Activated naive CD4-positive, alpha-beta T cell treated with anti-CD3 and anti-CD28 coated beads, Interleukin-2, amount 50 U/mL, for 24 hours (primary cell): ENCODE results near the gene MYO1A.

Source experiments
- H3K27ac Mint-ChIP-seq: one replicate; pipeline ENCODE4 v1.8.0; 2021; ENCODE audit warnings: mild to moderate bottlenecking, mixed read lengths
- H3K27me3 Mint-ChIP-seq: one replicate; pipeline ENCODE4 v1.8.0; 2021; ENCODE audit warnings: mixed read lengths
- H3K36me3 Mint-ChIP-seq: one replicate; pipeline ENCODE4 v1.8.0; 2021; ENCODE audit warnings: mixed read lengths
- H3K4me1 Mint-ChIP-seq: one replicate; pipeline ENCODE4 v1.8.0; 2021; ENCODE audit warnings: mixed read lengths
- H3K4me3 Mint-ChIP-seq: one replicate; pipeline ENCODE4 v1.8.0; 2021; ENCODE audit warnings: mild to moderate bottlenecking, mixed read lengths
- H3K9me3 Mint-ChIP-seq: one replicate; pipeline ENCODE4 v1.8.0; 2021; ENCODE audit warnings: mixed read lengths

Gene MYO1A

DNA sequence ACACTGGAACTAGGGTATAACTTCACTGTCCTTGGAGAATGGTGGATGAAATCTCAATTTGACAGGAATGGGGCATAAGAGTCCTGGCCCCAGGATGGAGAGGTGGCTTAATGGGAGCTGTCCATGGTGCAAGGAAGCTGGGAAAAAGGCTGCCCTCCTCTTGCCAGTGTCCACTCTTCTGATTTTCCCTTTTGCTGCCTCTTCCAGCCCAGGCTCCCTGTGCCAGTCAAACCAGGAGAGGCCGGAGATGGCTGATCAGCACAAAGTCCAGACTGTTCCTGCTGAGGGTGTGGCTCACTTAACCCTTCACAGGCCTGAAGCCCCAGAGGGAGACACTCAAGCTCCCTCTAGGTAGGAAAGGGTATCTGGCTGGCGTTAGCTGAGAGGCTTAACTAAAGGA lies at the start of gene MYO1A:
Gene MYO1A (minus strand): TSS at position 240 of the 400 bp plus-strand sequence. CDS start 1,806 bp downstream, outside the sequence.
- no peak within 1 kb of the TSS for H3K4me3 Mint-ChIP-seq
- no peak within 1 kb of the TSS for H3K27ac Mint-ChIP-seq
- peaks cover 28% of the 10 kb centered on the region for H3K4me1 Mint-ChIP-seq
- H3K9me3 Mint-ChIP-seq, result no peaks in the 10 kb centered on the region
- H3K36me3 Mint-ChIP-seq, result no peaks in the 10 kb centered on the region
- no peaks in the 10 kb centered on the region for H3K27me3 Mint-ChIP-seq

DNA sequence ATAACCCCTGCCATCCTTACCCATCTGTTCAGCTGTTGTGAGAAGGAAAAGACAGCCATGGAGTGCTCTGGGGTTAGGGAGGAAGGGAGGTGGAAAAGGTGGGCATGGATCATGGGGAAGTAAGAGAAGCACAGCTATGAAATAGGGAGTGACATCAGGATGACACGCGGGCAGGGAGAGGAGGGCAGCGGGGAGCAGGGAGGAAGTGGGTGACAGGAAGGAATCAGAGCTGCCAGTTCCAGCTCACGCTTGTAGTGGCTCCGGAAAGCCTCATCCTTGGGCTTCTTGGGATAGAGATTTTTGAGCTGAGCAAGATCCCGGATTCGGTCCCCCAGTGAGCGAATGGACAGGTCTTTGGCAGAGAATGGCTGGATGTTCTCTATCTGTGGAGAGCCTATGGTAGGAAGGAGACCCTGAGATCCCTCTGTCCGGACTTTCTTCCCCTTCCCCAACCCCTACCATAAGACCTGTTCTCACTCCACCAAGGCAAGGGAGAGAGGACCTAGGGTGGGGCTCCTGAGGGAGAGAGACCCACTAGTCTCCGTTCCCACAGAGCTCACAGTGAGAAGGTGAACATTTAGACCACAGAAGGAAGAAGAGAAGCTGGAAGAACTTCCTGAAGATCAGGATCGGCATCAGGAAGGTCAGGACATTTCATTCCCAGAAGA lies 49.3 kb upstream of the MYO1A start:
- peak overlapping the region; percentile 93 for H3K27ac Mint-ChIP-seq
- H3K4me1 Mint-ChIP-seq, result peaks cover 64% of the 10 kb centered on the region
- no peak overlapping the region for H3K4me3 Mint-ChIP-seq
- H3K36me3 Mint-ChIP-seq, result peaks cover 16% of the 10 kb centered on the region
- no peaks in the 10 kb centered on the region for H3K9me3 Mint-ChIP-seq
- no peaks in the 10 kb centered on the region for H3K27me3 Mint-ChIP-seq

DNA sequence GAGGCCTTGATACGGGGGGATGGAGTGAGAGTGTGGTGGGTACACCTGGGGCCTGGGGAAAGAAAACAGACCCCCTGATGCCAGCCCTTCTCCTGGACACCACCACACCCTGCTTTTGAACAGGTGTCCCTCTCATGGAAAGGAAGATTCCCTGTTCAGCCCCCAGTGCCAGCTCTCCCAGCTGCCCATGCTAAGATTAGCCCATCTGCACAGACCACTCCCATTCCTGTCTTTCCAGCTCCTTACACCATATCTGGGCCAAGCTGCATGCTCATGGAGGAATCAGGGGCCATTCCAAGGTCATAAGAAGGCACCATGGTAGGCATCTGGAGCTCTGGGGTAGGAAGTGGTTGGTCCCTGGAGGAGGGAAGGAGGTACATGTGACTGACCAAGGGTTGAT lies 48.6 kb upstream of the MYO1A start:
- H3K9me3 Mint-ChIP-seq, result no peaks in the 10 kb centered on the region
- no peak overlapping the region for H3K4me3 Mint-ChIP-seq
- peak overlapping the region; percentile 26 for H3K27ac Mint-ChIP-seq
- peaks cover 62% of the 10 kb centered on the region for H3K4me1 Mint-ChIP-seq
- no peaks in the 10 kb centered on the region for H3K27me3 Mint-ChIP-seq
- peaks cover 16% of the 10 kb centered on the region for H3K36me3 Mint-ChIP-seq

DNA sequence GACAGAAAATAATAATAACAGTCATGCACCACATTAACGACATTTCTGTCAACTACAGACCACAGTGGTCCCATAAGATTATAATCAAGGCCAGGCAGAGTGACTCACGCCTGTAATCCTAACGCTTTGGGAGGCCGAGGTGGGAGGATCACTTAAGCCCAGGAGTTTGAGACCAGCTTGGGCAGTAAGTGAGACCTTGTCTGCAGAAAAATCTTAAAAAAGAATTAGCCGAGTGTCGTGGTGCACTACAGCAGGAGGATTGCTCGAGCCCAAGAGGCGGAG lies 47.6 kb upstream of the MYO1A start:
- Mint-ChIP-seq H3K27ac (no peak overlapping the region), H3K36me3 (peaks cover 16% of the 10 kb centered on the region), H3K4me3 (no peak overlapping the region), H3K4me1 (peaks cover 69% of the 10 kb centered on the region), H3K9me3 (no peaks in the 10 kb centered on the region), H3K27me3 (no peaks in the 10 kb centered on the region)

DNA sequence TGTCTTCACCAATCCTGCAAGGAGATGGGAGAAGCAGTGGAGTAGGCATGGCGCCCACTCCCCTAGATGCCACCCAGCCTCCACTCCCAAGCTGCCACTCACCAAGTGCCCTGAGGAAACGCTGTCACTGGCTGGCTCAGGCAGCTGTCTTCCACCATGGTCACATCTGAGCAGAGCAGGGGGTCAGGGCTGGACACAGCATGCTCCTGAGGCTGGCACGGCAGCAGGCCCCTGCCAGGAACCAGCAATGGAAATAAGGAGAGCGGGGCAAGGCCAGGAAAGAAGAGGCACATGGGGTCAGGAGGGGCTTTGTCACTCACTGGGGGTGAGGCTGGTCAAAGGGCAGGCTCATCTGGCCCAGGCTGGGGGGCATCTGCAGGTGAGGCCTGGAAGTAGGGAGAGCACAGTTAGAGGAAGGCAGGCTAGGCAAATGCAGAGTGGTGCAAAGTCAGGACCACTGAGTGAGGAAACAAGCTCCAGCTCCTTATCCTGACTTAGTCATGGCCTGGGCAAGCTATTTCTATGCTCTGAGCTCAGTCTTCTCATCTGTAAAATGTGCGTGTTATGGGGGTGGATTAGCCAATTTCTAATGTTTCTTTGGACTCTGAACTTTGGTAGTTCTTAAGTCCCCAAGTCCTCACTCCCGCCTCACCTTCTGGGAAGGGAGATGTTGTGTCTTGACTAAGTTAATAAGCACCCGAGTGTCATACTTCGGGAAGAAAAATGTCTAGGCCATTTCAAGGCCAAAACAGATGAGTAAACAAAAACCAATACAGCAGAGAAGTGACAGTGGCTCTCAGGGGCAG lies 47.0 kb upstream of the MYO1A start:
- Mint-ChIP-seq H3K9me3 (no peaks in the 10 kb centered on the region), H3K27ac (peak overlapping the region; percentile 30), H3K27me3 (no peaks in the 10 kb centered on the region), H3K36me3 (peaks cover 17% of the 10 kb centered on the region), H3K4me3 (no peak overlapping the region), H3K4me1 (peaks cover 69% of the 10 kb centered on the region)

DNA sequence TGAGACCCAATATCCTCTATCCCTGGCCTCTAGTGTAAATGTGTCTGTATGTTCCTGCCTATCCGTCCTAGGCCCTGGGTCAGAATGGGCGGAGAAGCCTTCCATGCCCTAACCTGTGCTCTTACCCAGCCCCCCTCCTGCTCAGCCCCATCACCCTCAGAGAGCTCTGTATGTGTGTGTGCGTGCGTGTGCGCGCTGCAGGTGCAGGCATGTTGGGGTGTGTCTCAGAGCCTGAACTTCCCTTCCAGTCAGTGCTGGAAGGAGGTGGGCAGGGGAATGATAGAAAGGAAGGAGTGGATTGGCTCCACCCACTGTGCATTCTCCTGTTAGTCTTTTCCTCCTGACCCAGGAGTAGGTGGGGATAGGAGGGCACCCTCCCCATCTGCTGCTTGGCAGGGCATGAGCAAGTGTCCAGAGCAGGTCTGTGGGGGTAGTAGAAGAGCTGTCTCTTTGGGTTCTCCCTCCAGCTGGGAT lies 46.2 kb upstream of the MYO1A start:
- Mint-ChIP-seq H3K4me1 (peaks cover 72% of the 10 kb centered on the region), H3K4me3 (no peak overlapping the region), H3K27ac (peak overlapping the region; percentile 63), H3K27me3 (no peaks in the 10 kb centered on the region), H3K9me3 (no peaks in the 10 kb centered on the region), H3K36me3 (peaks cover 17% of the 10 kb centered on the region)

DNA sequence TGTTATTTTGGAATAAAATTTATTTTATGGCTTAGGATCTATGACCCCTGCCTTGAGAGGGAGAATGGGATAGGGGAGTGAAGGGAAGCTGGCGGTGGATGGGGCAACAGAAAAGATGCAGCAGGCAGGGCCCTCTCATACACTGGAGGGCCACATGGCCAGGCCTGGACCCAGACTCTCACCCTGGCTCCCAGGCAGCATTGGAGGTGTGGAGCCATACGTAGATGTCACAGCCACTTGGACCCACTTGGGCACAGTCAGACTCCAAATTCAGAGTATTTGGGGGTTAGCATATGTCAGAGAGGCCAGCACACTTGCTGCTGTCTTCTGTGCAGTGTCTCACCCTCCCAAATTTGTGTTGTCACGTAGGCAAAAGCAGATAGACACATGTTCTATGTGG lies 45.5 kb upstream of the MYO1A start:
- H3K9me3 Mint-ChIP-seq, result no peaks in the 10 kb centered on the region
- H3K4me3 Mint-ChIP-seq, result no peak overlapping the region
- H3K27me3 Mint-ChIP-seq, result no peaks in the 10 kb centered on the region
- H3K36me3 Mint-ChIP-seq, result peaks cover 20% of the 10 kb centered on the region
- H3K27ac Mint-ChIP-seq, result peak overlapping the region; percentile 77
- peaks cover 73% of the 10 kb centered on the region for H3K4me1 Mint-ChIP-seq

DNA sequence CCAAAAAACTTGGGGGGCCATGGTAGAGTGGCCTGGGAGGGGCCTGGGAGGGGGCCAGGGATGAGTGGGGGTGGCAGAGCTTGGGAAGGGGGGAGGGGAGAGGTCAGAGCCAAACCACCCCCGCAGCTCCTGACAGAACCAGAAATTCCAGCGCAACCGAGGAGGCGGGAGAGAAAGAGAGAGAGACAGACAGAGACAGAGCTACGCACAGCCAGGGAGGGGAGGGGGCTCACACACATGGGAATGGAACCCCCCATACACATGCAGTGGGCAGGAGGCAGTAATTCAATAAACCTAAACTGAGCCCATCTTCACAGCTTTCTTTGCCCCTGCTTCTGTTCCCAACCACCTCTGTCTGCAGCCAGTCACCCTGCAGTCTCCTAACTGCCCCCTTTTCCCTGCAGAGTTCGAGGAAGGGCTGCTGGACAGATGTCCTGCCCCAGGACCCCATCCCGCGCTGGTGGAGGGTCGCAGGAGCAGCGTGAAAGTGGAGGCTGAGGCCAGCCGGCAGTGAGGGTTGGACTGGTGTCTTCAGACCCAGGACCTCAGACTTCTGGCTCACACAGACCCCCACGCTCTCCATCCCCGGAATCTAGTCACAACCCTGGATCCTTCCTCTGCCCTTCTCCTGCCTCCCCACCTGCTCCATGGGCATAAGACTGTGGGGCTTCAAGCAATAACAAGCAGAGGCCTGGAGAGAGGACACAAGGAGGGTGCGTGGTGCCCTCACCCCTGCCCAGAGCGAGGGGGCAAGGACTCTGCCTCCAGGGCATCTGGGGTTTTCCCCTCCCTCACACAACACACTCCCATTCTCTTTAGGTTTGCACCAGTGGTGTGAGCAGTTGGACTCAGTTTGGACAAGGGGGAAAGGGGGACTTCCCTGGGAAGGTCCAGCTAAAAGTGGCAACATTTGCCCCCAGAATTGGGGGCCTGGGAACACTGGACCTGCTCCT lies 44.6 kb upstream of the MYO1A start:
- peaks cover 73% of the 10 kb centered on the region for H3K4me1 Mint-ChIP-seq
- H3K27ac Mint-ChIP-seq, result peak overlapping the region; percentile 77
- peak overlapping the region; percentile 13 for H3K4me3 Mint-ChIP-seq
- H3K27me3 Mint-ChIP-seq, result no peaks in the 10 kb centered on the region
- peaks cover 17% of the 10 kb centered on the region for H3K36me3 Mint-ChIP-seq
- no peaks in the 10 kb centered on the region for H3K9me3 Mint-ChIP-seq

DNA sequence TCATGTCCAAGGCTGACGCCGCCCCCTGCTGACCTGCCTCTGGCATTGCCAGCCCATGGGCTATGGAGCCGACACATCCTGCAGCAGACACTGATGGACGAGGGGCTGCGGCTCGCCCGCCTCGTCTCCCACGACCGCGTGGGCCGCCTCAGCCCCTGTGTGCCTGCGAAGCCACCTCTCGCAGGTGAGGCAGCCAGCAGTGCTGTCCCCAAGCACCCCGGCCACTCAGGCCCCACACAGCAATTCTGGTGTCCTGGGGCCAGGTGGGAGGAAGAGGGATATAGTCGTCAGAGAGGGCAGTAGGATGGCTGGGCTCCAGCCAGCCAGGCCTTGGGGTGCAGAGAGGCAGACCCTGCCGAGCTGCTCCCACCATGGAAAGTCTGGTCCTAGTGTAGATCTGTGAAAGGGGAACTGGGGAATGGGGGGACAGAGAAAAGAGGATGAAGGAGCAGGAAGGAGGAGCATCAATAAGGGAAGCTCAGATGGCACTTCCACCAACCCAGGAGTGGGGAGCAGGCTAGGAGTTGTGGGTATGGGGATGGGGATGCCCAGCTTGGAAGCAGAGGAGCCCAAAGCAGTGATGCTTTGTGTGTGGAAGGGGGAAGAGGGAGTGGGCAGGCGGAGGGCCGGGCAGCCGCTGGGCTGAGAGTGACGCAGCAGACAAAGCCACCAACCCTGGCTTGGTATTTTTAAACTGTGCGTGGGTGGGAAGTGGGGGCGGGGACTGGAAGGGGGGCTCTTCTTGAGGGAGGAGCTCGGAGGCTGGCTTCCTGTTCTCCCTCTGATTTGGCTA lies 43.7 kb upstream of the MYO1A start:
- peaks cover 71% of the 10 kb centered on the region for H3K4me1 Mint-ChIP-seq
- H3K4me3 Mint-ChIP-seq, result peak overlapping the region; percentile 67
- H3K36me3 Mint-ChIP-seq, result peaks cover 15% of the 10 kb centered on the region
- peak overlapping the region; percentile 70 for H3K27ac Mint-ChIP-seq
- no peaks in the 10 kb centered on the region for H3K27me3 Mint-ChIP-seq
- H3K9me3 Mint-ChIP-seq, result no peaks in the 10 kb centered on the region

DNA sequence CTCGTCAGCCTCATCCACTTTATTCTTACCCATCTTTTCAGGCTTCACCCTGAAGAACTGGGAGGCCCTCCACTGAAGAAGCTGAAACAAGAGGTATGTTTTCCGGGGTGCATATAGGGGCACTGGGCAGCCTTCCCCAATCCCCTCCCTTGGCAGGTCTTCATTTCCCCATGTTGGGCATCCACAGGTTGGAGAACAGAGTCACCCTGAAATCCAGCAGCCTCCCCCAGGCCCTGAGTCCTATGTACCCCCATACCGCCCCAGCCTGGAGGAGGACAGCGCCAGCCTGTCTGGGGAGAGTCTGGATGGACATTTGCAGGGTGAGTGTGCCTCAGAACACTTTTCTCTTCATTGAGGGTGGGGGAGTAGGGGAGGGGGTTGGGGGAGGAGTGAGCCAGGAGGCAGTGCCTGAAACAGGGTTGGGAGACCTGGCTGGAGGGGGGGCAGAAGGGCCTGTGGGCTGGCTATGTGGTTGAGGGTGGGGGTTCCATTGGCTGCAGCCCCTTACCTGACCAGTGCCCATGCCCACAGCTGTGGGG lies 43.0 kb upstream of the MYO1A start:
- Mint-ChIP-seq H3K9me3 (no peaks in the 10 kb centered on the region), H3K4me3 (peak overlapping the region; percentile 40), H3K27ac (peak overlapping the region; percentile 52), H3K27me3 (no peaks in the 10 kb centered on the region), H3K4me1 (peaks cover 75% of the 10 kb centered on the region), H3K36me3 (peaks cover 13% of the 10 kb centered on the region)

DNA sequence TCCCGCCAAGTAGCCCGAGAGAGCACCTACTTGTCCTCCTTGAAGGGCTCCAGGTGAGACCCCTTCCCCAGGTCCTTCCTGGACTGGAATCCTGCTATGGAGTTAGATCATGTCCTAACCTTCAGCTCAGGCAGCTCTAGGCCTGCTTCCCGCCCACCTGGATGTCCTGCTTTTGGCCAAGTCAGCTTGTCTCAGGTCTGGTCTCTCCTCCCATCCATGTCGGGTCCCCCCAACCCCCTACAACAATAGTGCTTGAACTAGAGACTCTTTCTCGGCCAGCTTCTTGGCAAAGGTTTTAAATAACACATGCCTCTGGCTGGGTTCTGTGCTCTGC lies 42.6 kb upstream of the MYO1A start:
- H3K4me1 Mint-ChIP-seq, result peaks cover 76% of the 10 kb centered on the region
- H3K36me3 Mint-ChIP-seq, result peaks cover 13% of the 10 kb centered on the region
- H3K27me3 Mint-ChIP-seq, result no peaks in the 10 kb centered on the region
- peak overlapping the region; percentile 40 for H3K4me3 Mint-ChIP-seq
- H3K27ac Mint-ChIP-seq, result peak overlapping the region; percentile 52
- H3K9me3 Mint-ChIP-seq, result no peaks in the 10 kb centered on the region

DNA sequence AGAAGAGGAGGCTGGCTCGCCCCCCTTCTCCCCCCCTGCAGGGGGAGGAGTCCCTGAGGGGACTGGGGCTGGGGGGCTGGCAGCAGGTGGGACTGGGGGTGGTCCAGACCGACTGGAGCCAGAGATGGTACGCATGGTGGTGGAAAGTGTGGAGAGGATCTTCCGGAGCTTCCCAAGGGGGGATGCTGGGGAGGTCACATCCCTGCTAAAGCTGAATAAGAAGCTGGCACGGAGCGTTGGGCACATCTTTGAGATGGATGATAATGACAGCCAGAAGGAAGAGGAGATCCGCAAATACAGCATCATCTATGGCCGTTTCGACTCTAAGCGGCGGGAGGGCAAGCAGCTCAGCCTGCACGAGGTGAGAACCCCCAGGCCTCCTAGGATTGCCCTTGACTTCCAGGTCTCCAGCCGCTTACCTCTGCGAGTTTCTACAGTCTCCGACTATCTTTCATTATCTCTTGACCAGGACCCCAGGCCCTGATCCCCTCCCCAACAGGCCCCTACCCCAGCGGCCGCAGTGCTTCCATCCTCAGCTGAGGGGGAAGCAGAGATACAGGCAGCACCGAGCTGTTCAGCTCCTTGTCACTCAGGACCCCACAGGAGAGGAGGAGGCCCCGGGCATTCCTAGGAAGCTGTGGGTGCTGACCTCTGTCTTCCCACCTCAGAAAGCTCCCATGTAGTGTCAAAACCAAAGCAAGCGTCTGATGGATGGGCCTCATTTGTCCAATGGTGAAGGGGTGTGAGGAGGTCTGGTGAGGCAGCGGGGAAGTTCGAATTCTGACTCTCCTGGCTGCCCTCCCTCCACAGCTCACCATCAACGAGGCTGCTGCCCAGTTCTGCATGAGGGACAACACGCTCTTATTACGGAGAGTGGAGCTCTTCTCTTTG lies 42.0 kb upstream of the MYO1A start:
- H3K4me3 Mint-ChIP-seq, result peak overlapping the region; percentile 63
- H3K27me3 Mint-ChIP-seq, result no peaks in the 10 kb centered on the region
- no peaks in the 10 kb centered on the region for H3K9me3 Mint-ChIP-seq
- peak overlapping the region; percentile 74 for H3K27ac Mint-ChIP-seq
- H3K4me1 Mint-ChIP-seq, result peaks cover 71% of the 10 kb centered on the region
- H3K36me3 Mint-ChIP-seq, result peaks cover 13% of the 10 kb centered on the region

DNA sequence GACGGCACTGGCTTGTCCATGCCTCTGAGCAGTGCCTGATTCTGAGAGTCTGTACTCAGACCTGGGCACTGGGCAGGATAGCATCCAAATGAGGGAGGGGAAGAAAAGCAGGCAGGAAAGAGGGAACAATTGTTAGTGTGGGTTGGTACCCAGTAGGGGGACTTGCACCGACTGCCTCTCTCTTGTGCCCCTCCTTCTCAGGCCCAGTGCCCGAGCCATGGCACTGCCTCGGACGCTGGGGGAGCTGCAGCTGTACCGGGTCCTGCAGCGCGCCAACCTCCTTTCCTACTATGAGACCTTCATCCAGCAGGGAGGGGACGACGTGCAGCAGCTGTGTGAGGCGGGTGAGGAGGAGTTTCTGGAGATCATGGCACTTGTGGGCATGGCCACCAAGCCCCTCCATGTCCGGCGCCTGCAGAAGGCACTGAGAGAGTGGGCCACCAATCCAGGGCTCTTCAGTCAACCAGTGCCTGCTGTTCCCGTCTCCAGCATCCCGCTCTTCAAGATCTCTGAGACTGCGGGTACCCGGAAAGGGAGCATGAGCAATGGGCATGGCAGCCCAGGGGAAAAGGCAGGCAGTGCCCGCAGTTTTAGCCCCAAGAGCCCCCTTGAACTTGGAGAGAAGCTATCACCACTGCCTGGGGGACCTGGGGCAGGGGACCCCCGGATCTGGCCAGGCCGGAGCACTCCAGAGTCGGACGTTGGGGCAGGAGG lies 41.2 kb upstream of the MYO1A start:
- Mint-ChIP-seq H3K27me3 (no peaks in the 10 kb centered on the region), H3K4me1 (peaks cover 72% of the 10 kb centered on the region), H3K27ac (no peak overlapping the region), H3K4me3 (peak overlapping the region; percentile 93), H3K9me3 (no peaks in the 10 kb centered on the region), H3K36me3 (peaks cover 8% of the 10 kb centered on the region)
